Stimulated activated CD8-positive, alpha-beta memory T cell treated with anti-CD3 and anti-CD28 coated beads, Interleukin-12 subunit alpha, Interleukin-12 subunit beta, amount 100 ng/mL, for 24 hours (primary cell): ENCODE results near the gene NEUROD6.

Experiments used
- DNase-seq: peaks from one replicate; pipeline ENCODE4 v3.0.0-alpha.2; 2020; ENCODE audit errors: extremely low read depth

Gene NEUROD6

DNA sequence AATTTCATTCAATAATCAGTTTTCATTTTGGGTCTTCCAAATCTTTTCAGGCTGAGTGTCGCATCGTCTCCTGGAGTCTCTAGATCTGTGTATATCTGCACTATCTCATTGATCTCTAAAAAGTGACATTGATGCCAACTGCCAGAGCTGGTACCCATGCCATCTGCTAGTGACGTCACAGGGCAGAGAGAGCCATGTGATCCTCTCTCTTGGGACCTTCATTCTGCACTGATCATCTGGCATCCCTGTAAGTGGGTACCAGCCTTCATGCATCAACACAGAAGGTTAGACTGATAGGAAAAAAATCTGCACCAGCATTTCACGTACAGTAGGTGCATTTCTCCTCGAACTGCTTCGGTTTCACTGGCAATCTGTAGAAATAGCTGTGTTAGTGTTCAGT, at the start of gene NEUROD6:
NEUROD6 (minus strand) TSS at position 124 of the 400 bp plus-strand sequence. CDS start 1,458 bp downstream, outside the sequence.
- DNase-seq, result no peak

DNA sequence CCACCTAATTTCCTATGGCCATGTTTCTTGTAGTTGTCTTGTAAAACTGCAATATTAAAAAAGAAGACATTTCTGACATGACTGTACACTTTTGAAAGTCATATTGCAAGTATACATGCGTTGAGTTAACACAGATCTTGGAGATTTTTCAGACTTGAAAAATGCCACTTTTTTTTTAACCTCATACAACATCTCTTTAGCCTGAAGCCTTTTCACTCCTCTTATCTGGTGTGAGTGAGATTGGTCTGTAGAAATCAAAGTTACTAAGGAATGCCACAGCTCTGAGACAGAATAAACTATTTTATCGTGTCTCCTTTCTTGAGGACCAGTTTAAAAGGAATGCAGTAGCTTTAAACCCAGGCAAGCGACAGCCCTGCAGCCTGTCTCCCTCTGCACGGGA, 43.9 kb upstream of the NEUROD6 start:
- no peak for DNase-seq

DNA sequence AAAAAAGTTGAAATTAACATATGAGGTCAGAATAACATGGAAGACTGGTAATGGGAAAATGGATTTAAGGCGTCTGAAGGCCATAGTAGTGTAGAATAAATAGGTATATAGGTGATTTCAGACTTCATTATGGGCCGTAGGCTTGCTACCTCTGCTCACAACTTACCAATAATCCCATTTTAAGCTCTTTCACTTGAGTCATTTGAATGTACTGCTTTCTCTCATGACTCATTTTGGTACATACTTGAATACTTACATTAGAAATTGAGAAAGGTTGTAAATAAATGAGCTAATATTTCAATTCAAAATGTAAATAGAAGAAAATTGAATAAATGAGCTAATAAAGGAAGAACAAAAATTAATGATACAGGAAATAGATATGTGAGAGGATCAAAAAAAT, 42.2 kb upstream of the NEUROD6 start:
- DNase-seq, result no peak

DNA sequence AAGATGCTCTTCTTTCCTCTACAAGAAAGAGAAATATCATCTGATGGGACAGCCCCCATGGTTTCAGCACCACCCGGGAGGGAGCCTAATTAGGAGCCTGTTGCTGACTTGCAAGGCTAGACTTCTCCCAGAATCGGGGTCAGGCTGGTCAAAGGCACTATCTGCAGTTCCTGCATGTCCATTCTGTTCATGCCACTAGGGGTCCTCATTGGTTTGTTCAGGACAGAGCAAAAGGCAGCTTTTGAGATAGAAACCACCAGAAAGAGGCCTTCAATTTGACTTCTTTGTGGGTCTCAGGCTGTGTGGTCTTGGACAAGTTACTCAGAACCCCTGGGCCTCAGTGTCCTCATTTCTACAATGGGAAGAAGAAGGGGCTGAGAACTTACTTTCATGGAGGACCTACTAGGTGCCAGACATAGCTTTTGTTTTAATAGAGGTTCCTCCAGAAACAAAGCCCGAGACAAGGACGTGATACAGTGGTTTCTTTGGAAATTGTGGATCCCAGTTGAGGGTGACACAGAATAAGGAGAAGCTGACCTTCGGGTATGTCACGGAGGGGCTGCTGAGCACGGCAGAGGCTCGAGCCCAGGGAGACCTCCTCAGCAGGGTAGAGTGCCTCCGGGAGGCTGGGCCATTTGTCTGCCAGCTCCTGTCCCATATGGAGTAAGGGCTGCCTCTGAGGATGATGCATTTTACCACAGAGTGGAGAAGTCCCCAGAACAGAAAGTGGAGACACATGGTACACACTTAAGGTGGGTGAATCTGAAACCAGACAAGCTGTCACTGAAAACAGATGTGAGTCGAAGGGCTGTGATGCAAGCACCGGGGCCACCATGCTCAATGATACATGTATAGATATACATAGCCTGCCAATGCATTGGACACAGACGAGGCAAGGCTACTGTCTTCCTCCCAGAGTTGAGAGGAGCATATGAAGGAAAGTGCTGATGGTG, 33.1 kb upstream of the NEUROD6 start:
- DNase-seq, result no peak

DNA sequence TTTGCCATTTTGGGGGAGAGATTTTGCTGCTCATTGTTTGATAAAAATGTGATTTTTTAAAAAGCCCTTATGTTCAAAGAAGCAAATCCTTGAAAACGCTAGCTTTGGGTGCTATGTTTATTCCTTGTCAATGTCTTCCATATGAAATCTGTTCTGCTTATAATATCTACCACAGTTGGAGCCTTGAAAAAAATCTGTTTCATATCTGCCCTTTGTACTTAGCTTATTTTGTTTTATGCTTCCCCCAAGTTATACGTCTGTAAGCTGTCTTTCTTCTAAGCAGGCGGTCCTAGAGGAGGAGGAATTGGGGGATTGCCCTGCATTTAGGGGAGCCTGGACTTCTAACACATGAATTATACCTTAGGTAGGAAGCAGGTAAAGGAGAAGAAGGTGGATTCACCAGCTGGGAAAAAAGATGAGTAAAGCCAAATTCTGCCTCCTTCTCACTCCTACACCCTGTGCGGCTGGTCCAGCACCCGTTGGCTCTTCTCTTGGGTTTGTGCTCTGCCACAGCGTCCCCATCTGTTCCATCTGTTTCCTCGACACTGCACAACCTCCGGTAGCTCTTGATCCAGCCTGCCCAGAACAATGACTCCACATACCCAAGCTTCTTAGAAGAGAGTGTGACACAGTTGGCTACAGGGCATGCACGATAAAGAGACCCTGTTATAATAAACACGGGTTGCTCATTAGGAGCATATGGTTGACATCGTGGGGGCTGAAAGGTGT, 31.9 kb upstream of the NEUROD6 start:
- no peak for DNase-seq

DNA sequence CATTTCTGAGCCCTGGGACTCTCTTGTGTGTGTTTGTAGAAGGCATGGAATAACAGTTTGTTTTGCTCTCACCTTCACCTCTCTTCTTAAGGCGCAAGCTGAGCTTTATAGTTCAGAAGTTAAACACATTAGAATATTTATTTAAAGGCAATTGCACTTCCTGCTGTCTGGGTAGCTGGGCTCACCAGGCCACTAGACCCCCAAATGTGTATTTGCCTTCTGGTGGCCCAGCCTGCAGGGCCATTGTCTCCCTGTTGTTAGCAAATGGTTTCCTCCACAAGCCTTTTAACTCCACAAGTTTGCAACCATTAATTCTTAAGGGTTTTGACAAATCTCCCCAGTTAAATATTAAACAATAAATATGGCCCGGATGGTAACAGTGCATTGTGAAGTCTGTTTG, 31.1 kb upstream of the NEUROD6 start:
- no peak for DNase-seq

DNA sequence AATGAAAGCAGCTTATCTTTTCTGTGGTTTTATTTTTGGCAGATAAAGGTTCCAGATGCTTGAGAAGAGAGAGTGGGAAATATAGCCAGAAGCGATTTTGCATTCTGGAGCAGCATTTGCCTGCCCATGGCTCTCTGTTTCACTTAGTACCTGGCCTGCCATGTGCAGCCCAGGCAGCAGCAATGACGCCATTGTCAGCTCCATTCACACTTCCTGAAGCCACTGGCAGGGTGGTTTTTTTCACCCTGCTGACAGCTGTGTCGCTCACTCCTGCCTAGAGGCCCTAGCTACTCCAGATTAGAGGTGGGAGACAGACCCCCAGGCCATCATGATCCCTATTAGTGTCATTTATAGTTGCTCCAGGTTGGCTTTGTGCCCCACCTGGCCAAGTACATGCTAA, 30.1 kb upstream of the NEUROD6 start:
- no peak for DNase-seq

DNA sequence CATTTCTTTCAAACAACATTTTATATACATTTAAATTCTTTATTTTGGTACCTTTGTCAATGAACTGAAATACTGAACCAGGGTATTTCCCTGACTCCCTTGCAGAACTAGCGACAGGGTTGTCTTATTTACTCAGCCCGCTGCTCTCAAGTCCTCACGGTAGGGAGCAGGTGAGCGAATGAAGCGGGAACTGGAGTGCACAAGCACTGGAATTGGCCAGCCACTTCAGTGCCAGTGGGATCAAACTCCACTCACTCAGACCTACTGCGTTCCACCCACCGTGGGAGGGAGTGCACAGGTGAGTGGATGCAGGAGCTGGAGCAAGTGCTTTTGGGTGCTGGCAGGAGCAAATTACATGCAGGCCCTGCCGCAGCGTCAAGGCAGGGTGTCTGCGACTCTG, 28.1 kb upstream of the NEUROD6 start:
- DNase-seq, result no peak

DNA sequence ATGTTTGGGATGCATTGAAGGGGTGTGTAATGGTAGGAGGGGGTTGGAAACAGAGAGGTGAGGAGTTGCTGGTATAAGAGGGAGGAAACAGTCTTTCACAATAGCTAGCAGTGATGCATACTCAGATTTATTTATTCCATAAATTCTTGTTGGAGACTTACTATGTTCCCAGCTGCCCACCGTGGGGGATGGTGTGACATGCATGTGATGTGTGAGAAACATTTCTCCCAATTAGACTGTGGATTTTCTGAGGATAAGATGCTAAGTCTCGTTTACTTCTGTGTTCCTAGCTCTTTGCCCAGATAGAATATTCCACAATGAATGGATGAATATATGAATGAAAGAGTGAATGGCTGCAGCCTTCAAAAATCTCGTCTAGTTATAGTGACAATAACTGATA, 23.0 kb upstream of the NEUROD6 start:
- no peak for DNase-seq

DNA sequence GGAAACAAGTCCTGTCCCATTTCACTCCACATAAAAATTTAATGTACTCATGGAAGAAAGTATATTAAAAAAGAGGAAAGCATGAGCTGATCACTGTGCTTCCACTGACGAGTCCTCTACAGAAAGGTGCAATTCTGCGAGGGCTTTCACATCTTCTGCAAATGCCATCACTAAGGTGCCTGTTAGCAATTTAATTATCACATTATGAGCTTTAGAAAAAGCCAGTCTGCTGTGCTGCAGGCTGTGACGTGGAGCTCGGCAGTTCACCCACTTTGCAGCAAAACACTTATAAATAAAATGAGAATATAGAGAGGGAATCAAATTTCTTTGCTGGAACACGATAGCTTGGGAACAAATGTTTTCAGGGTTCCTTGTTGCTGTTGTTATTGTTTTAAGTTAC, 22.5 kb upstream of the NEUROD6 start:
- DNase-seq, result no peak

DNA sequence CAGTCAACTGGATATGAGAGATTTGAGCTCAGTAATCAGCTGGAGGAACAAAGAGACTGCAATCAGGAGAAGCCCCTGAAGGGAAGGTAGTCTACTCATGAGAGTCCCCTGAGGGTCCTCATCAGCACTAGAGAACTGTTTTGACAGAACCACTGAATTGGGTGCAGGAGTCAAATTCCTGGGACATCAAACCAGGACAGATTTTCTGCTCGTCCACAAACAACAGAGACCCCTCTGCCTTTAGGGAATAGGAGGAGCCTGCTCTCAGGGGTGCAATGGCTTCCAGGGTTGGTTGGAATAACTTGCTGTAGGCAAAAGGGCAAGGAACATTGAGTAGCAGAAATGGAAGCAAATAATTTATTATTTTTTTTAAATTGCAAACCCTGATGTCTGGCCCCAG, 21.9 kb upstream of the NEUROD6 start:
- no peak for DNase-seq

DNA sequence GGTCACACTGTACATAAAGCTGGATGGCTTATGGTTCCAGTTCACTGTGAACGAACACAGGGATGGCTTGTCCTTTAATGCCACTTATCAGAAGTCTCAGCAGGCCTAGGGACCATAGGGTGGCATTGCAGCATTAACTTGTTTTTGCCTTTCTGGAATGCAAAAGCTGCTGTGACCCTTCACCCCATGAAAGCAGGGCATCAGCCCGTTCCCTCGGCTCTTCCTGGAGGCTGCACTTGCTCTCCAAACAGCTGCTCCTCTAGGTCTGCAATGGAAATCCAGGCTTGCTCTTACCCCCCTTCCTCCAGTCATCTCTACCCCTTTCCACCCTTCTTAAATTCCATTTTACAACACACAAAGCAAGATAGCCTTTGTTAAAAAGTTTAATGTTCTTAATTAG, 17.9 kb upstream of the NEUROD6 start:
- DNase-seq, result no peak

DNA sequence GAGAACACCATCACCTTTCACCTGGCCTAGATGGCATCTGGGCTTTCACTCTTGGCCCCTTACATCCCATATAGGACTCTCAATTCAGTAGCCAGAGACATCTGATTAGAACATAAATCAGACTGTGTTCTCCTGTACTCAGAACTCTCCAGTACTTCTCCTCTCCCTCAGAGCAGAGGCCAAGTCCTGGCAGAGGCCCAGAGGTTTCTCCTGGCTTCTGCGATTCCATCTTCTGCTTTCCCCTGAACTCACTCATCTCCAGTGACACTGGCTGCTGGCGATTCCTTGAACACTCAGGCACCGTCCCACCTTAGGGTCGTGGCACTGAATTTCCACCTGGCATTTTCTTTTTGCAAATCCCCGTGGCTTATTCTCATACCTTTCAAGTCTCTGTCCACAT, 4.9 kb upstream of the NEUROD6 start:
- DNase-seq, result no peak

DNA sequence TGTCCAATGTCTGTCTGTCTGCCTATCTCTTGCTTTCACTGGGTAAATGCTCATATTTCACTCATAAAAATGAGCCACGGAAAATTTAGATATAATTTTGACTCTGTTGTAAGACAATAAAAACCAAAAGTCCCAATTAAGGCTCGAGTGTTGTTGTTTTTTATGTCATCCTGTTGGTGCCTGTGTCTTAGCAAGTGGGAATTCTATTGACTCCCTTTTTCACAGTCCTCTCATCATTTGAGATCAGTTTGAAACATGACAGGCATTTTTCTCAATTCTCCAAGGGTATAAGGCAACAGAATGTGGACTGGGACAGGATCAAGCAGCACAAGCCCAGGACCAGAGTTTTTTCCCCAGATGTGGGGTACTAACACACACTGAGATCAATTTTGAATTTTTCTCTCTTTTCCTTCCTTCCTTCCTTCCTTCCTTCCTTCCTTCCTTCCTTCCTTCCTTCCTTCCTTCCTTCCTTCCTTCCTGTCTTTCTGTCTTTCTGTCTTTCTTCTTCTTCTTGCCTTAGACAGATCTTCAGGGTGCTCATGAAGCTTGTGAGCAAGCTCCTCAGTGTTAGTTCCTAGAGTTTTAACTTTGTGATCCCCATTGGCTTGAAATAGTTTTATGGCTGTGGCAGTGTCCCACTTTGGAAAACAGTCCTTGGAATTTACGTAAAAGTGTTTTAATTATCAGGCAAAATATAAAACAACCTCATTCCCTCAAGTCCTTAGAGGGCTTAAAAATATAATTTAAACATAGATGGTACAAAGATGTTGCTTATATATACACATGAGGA, 3.2 kb upstream of the NEUROD6 start:
- no peak for DNase-seq

DNA sequence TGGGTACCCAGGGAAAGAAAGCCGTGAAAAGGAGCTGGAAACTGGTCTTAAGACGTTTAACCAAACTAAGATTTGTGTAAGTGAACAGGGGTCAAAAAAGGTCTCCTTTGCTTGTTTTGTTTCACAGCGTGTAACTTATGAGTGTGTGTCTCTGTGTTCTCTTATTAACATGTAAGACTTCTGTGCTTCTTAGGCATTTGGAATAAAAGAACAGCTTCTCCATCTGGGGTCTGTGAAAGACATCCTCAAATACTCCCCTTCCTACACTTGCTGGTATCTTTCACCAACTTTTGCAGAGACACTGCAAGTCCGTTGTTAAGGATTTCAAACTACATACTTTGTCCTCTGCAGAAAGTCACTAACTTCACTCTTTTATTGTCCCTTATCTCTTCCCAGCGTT, 615 bp upstream of the NEUROD6 start:
- no peak for DNase-seq

DNA sequence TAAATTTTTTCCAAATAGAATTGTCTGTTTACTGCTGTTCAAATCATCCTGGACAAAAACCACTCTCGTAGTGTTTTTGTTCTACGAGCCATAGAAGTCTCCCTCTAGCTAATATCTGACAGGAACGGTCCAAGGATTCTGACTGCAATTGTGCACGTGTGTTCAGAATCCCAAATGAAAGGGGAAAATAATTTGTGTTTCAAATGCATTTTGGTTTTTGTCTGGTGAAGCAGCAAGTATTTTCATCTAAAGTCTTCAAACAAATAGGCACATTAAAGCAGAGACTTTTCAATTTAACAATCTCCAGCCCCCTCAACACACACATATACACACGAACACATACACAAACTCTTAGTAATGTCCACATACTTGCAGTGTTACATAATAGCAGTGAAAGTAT, 475 bp downstream of the NEUROD6 start:
- DNase-seq, result no peak

DNA sequence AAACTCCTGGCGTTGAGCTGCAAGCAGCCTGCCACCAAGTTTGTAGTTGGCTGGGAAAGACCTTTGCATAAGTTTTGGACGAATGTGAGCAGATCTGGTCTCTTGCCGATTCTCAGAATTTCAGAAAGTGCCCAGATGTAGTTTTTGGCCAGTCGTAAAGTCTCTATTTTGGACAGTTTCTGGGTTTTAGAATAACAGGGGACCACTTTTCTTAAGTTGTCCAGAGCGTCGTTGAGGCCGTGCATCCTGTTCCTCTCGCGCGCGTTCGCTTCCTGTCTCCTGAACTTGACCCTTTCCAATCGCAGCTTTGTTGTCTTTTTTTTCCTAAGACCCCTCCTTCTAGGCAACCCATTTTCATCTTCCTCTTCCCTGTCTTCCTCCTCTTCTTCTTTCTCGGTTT, 1.8 kb downstream of the NEUROD6 start:
- DNase-seq, result no peak

DNA sequence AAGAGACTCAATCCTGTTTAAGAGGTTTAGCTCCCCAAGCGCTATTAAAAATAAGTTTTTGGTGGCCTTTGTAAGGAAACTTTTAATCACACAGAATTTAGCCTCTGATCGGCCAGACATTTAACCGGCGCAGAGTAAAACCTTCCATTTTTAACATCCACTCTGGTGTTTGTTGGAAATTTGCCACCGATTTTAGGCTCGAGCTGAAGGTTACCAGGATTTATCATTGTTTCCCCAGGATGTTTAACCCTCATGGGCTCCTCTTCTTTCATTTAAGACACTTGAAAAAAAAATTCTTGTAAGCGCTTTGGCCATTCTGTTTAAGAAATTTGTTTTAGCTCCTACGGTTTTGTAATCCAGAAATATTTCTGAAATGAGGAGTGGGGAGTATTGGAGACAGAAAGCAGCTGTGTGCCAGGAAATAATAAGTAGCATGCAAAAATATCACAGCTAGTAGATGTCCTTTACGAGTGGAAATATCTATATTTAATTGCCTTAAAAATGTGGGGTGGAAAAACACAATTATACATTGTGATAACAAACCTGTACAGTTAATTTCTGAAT, 3.4 kb downstream of the NEUROD6 start:
- no peak for DNase-seq

DNA sequence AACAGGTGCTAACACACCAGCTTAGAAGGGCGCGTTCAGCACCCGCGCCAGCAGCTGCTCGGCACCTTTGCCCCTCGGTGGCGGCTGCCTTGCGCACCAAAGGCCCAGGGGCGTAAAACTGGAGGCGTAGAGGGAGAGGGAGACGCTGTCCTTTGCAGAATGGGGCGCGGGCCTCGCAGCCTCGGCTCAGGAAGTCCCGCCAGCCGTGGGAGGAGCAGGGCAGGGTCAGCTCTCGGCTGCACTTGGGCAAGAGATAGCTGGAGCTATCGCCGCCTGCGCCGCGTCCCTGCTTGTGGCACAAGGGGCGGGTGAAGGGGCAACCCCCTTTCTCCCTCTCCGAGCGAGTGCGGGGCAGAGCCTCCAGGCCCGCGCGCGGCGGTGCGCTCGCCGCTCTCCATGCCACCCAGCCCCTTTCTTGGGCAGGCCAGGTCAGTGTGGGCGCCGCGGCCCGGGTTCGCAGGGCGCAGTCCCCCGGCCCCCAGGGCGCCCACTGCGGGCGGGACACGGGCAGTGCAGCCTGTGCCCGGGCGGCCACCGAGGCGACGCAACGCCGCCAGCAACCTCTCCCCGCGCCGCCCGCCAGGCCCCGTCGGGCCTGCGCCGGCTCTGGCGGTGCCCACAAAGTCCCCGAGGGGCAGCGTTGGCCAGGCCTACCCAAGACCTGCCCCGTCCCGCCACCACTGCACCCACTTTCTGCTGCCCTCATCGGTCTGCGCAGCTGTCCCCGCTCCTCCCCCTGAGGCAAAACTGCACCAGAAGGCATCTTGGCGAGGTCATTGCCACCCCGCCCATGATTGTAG, 4.1 kb downstream of the NEUROD6 start:
- DNase-seq, result no peak

DNA sequence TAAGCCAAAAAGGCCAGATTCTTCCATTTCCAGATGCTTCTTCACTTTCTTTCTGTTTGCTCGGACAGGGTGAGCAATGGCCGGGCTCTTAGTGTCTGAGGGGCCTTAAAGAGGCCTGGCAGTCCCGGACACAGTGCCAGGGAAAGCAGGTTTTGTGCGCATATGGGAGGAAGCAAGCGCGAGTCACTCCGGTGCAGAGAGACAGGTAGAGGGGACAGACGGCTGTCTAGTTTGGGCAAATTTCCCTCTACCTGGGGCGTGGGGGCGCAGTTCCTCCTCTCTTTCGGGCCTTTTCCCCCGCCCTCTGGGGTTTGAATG, 4.7 kb downstream of the NEUROD6 start:
- DNase-seq, result no peak

DNA sequence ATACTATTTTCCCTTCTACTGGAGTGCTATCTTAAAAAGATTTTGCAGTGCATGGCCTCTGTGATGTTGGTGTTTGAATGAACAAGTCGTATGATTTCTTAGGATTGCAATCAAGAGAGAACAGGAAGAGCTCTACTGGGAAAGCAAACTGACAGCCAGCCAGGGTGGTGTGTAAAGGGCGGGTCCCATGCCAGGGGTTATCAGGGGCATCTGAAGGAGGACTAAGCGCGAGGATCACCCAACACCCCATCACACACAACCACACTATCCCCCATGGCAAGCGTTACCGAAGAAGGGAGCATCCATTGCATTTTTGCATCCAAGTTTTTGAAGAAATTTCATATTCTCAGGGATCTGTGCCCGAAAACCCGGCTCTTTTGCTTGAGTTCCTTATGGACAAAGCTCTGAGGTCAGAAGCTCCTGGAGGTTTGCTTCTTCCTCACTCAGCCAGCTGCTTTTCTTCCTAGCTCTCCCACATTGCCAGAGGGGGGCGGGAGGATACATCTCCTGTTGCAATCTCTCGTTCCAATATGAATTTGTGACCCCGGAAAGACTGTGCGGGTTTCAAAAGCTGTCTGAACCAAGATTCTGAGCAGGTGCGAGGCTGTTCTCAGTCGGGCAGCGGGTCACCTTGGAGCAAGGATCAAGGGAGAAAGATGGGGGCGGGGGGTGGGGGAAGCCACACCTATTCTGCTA, 5.2 kb downstream of the NEUROD6 start:
- no peak for DNase-seq
